ENCODE measurements around the gene ZNF746. TPM values are rescaled to one million over a fixed set of nuclear protein-coding genes. Genes with fewer than 3 reads are reported as not detected.

The ZNF746 gene
- total and polyA plus RNA-seq, 9 of the 15 experiments (the other 6 are each of a cell fraction or from before 2014, with no cell fraction given): 1.7 to 31.6 (median 13.3) TPM

GRCh38 chr7:149497467-149498261, at the start of gene ZNF746 (continued):
- no peak for TF ChIP-seq ZNF407 (IDR thresholded peaks at IDR 0.05; ENCODE audit: low read depth)
- TF ChIP-seq, protein P1, sequence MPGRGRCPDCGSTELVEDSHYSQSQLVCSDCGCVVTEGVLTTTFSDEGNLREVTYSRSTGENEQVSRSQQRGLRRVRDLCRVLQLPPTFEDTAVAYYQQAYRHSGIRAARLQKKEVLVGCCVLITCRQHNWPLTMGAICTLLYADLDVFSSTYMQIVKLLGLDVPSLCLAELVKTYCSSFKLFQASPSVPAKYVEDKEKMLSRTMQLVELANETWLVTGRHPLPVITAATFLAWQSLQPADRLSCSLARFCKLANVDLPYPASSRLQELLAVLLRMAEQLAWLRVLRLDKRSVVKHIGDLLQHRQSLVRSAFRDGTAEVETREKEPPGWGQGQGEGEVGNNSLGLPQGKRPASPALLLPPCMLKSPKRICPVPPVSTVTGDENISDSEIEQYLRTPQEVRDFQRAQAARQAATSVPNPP (IDR thresholded peaks at IDR 0.05; ENCODE audit: borderline replicate concordance, insufficient read depth, insufficient read length): no peak
- no peak for TF ChIP-seq FOXA3 (CRISPR knock-in tag; conservative IDR thresholded peaks at IDR 0.05 in 1 of 2, IDR thresholded peaks at IDR 0.05 in 1 of 2)
- TF ChIP-seq GTF2F1 (IDR thresholded peaks at IDR 0.05; ENCODE audit: low read depth, low read length): 0 out of 2 replicates have a peak, but pooled peaks have one; percentile 25
- no peak for TF ChIP-seq ZNF146 (CRISPR knock-in tag; IDR thresholded peaks at IDR 0.05; ENCODE audit: unreplicated experiment)
- 0 out of 2 replicates have a peak, but pooled peaks have one; percentile 13 for TF ChIP-seq ZNF57 (CRISPR knock-in tag; IDR thresholded peaks at IDR 0.05)
- TF ChIP-seq ATF7 (IDR thresholded peaks at IDR 0.05): peak; percentile 37; the same call in 1 of the 2 replicates
- TF ChIP-seq HNRNPL (IDR thresholded peaks at IDR 0.05; ENCODE audit: low read depth, low read length): no peak; the same call in 1 of the 2 replicates
- peak; percentile 68; the same call in 1 of the 2 replicates for TF ChIP-seq ZNF766 (CRISPR knock-in tag; conservative IDR thresholded peaks at IDR 0.05)
- TF ChIP-seq MEF2A (IDR thresholded peaks at IDR 0.05; ENCODE audit: control insufficient read depth, low read depth, low read length): no peak
- TF ChIP-seq BRD4 (IDR thresholded peaks at IDR 0.05): no peak
- 0 out of 2 replicates have a peak, but pooled peaks have one; percentile 24 for TF ChIP-seq HOMEZ (CRISPR knock-in tag; IDR thresholded peaks at IDR 0.05)
- no peak for TF ChIP-seq ZNF133 (CRISPR knock-in tag; IDR thresholded peaks at IDR 0.05)
- TF ChIP-seq EZH2 (IDR thresholded peaks at IDR 0.05; ENCODE audit: borderline replicate concordance, low read depth, low read length): no peak

Measured in K562 (cell line).